Stimulated activated CD8-positive, alpha-beta memory T cell treated with anti-CD3 and anti-CD28 coated beads, Interleukin-2, amount 100 ng/mL, for 48 hours (primary cell): ENCODE data around the gene OPTN.
"Not testable (repeated sequence)": the region's sequence is repeated elsewhere in the genome, so short reads cannot be mapped to it uniquely, and the experiment has no call there.

ENCODE experiments used
- DNase-seq, 2 donors: peaks; one replicate each; pipeline ENCODE4 v3.0.0-alpha.2; 2020; ENCODE audit warnings: low read depth in 2 of 2

Gene OPTN

GRCh38 chr10:13120786-13121499 is 21.0 kb downstream of the OPTN start:
- DNase-seq: no peak

- no peak for DNase-seq
These were observed 21.5 kb downstream of the OPTN start for GRCh38 chr10:13121500-13121854.

- DNase-seq: no peak
These were observed 36.7 kb downstream of the OPTN start for GRCh38 chr10:13136651-13137050.

GRCh38 chr10:13139150-13139549 is 39.2 kb downstream of the OPTN start:
- no peak for DNase-seq

GRCh38 chr10:13139676-13140075 is 39.7 kb downstream of the OPTN start:
- DNase-seq: no peak

- no peak for DNase-seq
These were observed 40.7 kb downstream of the OPTN start for GRCh38 chr10:13140627-13141190.

- DNase-seq: no peak
These were observed 43.8 kb downstream of the OPTN start for GRCh38 chr10:13143766-13144165.

GRCh38 chr10:13144814-13145213 is 44.9 kb downstream of the OPTN start:
- DNase-seq: no peak

- no peak for DNase-seq
These were observed 46.4 kb downstream of the OPTN start for GRCh38 chr10:13146379-13146778.

GRCh38 chr10:13147161-13147560 is 47.2 kb downstream of the OPTN start:
- DNase-seq: no peak

GRCh38 chr10:13152296-13152695 is 52.3 kb downstream of the OPTN start:
- DNase-seq: no peak

GRCh38 chr10:13155860-13156259 is 55.9 kb downstream of the OPTN start:
- not testable (repeated sequence) for DNase-seq

GRCh38 chr10:13158401-13158800 is 58.4 kb downstream of the OPTN start:
- no peak for DNase-seq

GRCh38 chr10:13160934-13161856 is 61.2 kb downstream of the OPTN start, which contains the start of gene MCM10:
MCM10 (plus strand) TSS chr10:13161558; CDS start chr10:13164203, 2,645 bp downstream.
- peak; percentile 95 to 98 for DNase-seq

- DNase-seq: peak in 1 of 2 donors; percentile 2
These were observed 61.9 kb downstream of the OPTN start for GRCh38 chr10:13161857-13162271.

- no peak for DNase-seq
These were observed 63.9 kb downstream of the OPTN start for GRCh38 chr10:13163859-13164258.

GRCh38 chr10:13165177-13165576 is 65.2 kb downstream of the OPTN start:
- no peak for DNase-seq

GRCh38 chr10:13167568-13167967 is 67.6 kb downstream of the OPTN start:
- DNase-seq: no peak

GRCh38 chr10:13168781-13169180 is 68.8 kb downstream of the OPTN start:
- DNase-seq: no peak

- DNase-seq: no peak
These were observed 73.7 kb downstream of the OPTN start for GRCh38 chr10:13173616-13174015.

- DNase-seq: peak in 1 of 2 donors; percentile 4
These were observed 80.8 kb downstream of the OPTN start for GRCh38 chr10:13180788-13181187.

- DNase-seq: no peak
These were observed 82.5 kb downstream of the OPTN start for GRCh38 chr10:13182424-13182823.

GRCh38 chr10:13183625-13184024 is 83.7 kb downstream of the OPTN start:
- DNase-seq: no peak
